HepG2 (cell line): ENCODE data around the gene ZNF655. TPM values are rescaled to one million over a fixed set of nuclear protein-coding genes. Genes with fewer than 3 reads are reported as not detected.
A peak's percentile ranks its signal among the peaks of the same experiment; 100 is the strongest.

Experiments used
- AGO1 ChIP-seq: fragments of 200-400 bp; formaldehyde crosslinking; IDR thresholded peaks from 2 replicates; pipeline ENCODE4 v1.6.1; 2017; ENCODE audit warnings: mild to moderate bottlenecking, low read depth, low read length, moderate library complexity; ENCODE audit not compliant: poor library complexity, severe bottlenecking
- ATF7-NPFF ChIP-seq: sonication (generic); formaldehyde crosslinking; IDR thresholded peaks from 2 replicates; pipeline ENCODE4 v1.8.1; 2023; ENCODE audit warnings: mild to moderate bottlenecking, low read depth, missing genetic modification reagents, moderate library complexity
- CEBPB ChIP-seq: IDR thresholded peaks from 2 replicates; pipeline ENCODE4 v1.6.1; 2011; ENCODE audit warnings: low read depth, low read length, improper control_type of control experiment, borderline replicate concordance
- FLYWCH1 ChIP-seq: sonication (generic); formaldehyde crosslinking; IDR thresholded peaks from 2 replicates; pipeline ENCODE4 v1.8.1; 2023; ENCODE audit warnings: mild to moderate bottlenecking, missing genetic modification reagents
- GFI1 ChIP-seq: sonication (generic); formaldehyde crosslinking; IDR thresholded peaks from 2 replicates; pipeline ENCODE4 v1.5.0; 2020; ENCODE audit warnings: missing genetic modification reagents, mild to moderate bottlenecking, borderline replicate concordance
- IKZF4 ChIP-seq: sonication (generic); formaldehyde crosslinking; IDR thresholded peaks from 2 replicates; pipeline ENCODE4 v1.5.1; 2020; ENCODE audit warnings: borderline replicate concordance, mild to moderate bottlenecking, low read depth, missing genetic modification reagents; ENCODE audit errors: not compliant biosample characterization
- KMT2A ChIP-seq: sonication (generic); formaldehyde crosslinking; IDR thresholded peaks from 2 replicates; pipeline ENCODE4 v1.4.0; 2020; ENCODE audit warnings: missing genetic modification reagents
- LCORL ChIP-seq, 2 experiments: fragments of 450-650 bp in 1 of 2; sonication (generic) in 1 of 2; formaldehyde crosslinking in 1 of 2; IDR thresholded peaks; 2 replicates each; pipeline versions ENCODE4 v1.5.0 to v1.6.1; 2017 to 2020; ENCODE audit warnings: antibody characterized with exemption in 1 of 2, missing genetic modification reagents in 1 of 2
- MNT ChIP-seq: fragments of 450-650 bp; IDR thresholded peaks from 2 replicates; pipeline ENCODE4 v1.6.1; 2016
- PCBP1 ChIP-seq: fragments of 200-400 bp; formaldehyde crosslinking; IDR thresholded peaks from 2 replicates; pipeline ENCODE4 v1.6.1; 2017; ENCODE audit warnings: mild to moderate bottlenecking, low read depth, low read length, borderline replicate concordance
- PLRG1 ChIP-seq: fragments of 450-650 bp; conservative IDR thresholded peaks from 2 replicates; pipeline ENCODE4 v1.6.1; 2016
- RBFOX2 ChIP-seq: fragments of 200-400 bp; formaldehyde crosslinking; IDR thresholded peaks from 2 replicates; pipeline ENCODE4 v1.6.1; 2017; ENCODE audit warnings: low read depth, mild to moderate bottlenecking, low read length
- SP1 ChIP-seq, 2 experiments: fragments of 450-650 bp in 1 of 2; sonication (generic) in 1 of 2; formaldehyde crosslinking in 1 of 2; IDR thresholded peaks; 2 replicates each; pipeline versions ENCODE4 v1.4.0 to v1.6.1; 2016 to 2020; ENCODE audit warnings: missing genetic modification reagents in 1 of 2
- TCF7 ChIP-seq: sonication (generic); IDR thresholded peaks from 2 replicates; pipeline ENCODE4 v1.6.1; 2016; ENCODE audit warnings: antibody characterized with exemption, low read depth
- ZBTB7A ChIP-seq: sonication (generic); formaldehyde crosslinking; IDR thresholded peaks from 2 replicates; pipeline ENCODE4 v1.8.0; 2022; ENCODE audit warnings: mild to moderate bottlenecking, missing genetic modification reagents
- ZKSCAN1 ChIP-seq: fragments of 150-350 bp; IDR thresholded peaks from 2 replicates; pipeline ENCODE4 v1.6.1; 2014; ENCODE audit warnings: low read length
- ZNF431 ChIP-seq: sonication (generic); formaldehyde crosslinking; IDR thresholded peaks from 2 replicates; pipeline ENCODE4 v1.9.0; 2022; ENCODE audit warnings: missing genetic modification reagents, low read depth, mild to moderate bottlenecking, borderline replicate concordance
- polyA plus RNA-seq, 8 experiments: library from polyadenylated mRNA; depleted of rRNA in 3 of 8; stranded (reverse) in 7 of 8; unstranded in 1 of 8; fragments of >200 nt; fragmentation: Illumina TruSeq in 4 of 8; extraction: Trizol in 4 of 8; gene quantifications; 2 replicates each; pipeline versions ENCODE4 v1.2.1 to v1.2.3, GENCODE V29; 2011 to 2016; ENCODE audit warnings: low read depth in 4 of 8, missing spikeins in 1 of 8, mixed read lengths in 1 of 8; ENCODE audit not compliant: insufficient read depth in 1 of 8
- total RNA-seq, 5 experiments: library from RNA; depleted of rRNA; stranded (reverse); fragments of >200 nt; fragmentation: Illumina TruSeq; extraction: Trizol; gene quantifications; 2 replicates each; pipeline ENCODE4 v1.2.3, GENCODE V29; 2016; ENCODE audit warnings: low read depth in 1 of 5
- TF ChIP-seq, protein P1 (sequence below): sonication (generic); formaldehyde crosslinking; IDR thresholded peaks from 2 replicates; pipeline ENCODE4 v1.4.0; 2020; ENCODE audit warnings: missing genetic modification reagents, borderline replicate concordance
- TF ChIP-seq, protein P2 (sequence below): IDR thresholded peaks from 2 replicates; pipeline ENCODE4 v1.6.1; 2016
- TF ChIP-seq, protein P3 (sequence below): sonication (generic); formaldehyde crosslinking; IDR thresholded peaks from 2 replicates; pipeline ENCODE4 v1.9.0; 2021; ENCODE audit warnings: missing genetic modification reagents, borderline replicate concordance
- TF ChIP-seq, protein P4 (sequence below): IDR thresholded peaks from 2 replicates; pipeline ENCODE4 v1.6.1; 2016; ENCODE audit warnings: low read depth, control low read depth

ZNF655 gene
- total and polyA plus RNA-seq, 2 of the 13 experiments (the other 11 are each of a cell fraction or from before 2014, with no cell fraction given), result 53.4 to 75.6 TPM

GRCh38 chr7:99557940-99558305 is 519 bp upstream of the ZNF655 start (continued):
- TF ChIP-seq, protein P1, sequence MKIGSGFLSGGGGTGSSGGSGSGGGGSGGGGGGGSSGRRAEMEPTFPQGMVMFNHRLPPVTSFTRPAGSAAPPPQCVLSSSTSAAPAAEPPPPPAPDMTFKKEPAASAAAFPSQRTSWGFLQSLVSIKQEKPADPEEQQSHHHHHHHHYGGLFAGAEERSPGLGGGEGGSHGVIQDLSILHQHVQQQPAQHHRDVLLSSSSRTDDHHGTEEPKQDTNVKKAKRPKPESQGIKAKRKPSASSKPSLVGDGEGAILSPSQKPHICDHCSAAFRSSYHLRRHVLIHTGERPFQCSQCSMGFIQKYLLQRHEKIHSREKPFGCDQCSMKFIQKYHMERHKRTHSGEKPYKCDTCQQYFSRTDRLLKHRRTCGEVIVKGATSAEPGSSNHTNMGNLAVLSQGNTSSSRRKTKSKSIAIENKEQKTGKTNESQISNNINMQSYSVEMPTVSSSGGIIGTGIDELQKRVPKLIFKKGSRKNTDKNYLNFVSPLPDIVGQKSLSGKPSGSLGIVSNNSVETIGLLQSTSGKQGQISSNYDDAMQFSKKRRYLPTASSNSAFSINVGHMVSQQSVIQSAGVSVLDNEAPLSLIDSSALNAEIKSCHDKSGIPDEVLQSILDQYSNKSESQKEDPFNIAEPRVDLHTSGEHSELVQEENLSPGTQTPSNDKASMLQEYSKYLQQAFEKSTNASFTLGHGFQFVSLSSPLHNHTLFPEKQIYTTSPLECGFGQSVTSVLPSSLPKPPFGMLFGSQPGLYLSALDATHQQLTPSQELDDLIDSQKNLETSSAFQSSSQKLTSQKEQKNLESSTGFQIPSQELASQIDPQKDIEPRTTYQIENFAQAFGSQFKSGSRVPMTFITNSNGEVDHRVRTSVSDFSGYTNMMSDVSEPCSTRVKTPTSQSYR (CRISPR knock-in tag), result 0 out of 2 replicates have a peak, but pooled peaks have one; percentile 7
- TF ChIP-seq, protein P2, sequence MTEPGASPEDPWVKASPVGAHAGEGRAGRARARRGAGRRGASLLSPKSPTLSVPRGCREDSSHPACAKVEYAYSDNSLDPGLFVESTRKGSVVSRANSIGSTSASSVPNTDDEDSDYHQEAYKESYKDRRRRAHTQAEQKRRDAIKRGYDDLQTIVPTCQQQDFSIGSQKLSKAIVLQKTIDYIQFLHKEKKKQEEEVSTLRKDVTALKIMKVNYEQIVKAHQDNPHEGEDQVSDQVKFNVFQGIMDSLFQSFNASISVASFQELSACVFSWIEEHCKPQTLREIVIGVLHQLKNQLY (CRISPR knock-in tag), result 0 out of 2 replicates have a peak, but pooled peaks have one; percentile 16
- TF ChIP-seq, protein P3, sequence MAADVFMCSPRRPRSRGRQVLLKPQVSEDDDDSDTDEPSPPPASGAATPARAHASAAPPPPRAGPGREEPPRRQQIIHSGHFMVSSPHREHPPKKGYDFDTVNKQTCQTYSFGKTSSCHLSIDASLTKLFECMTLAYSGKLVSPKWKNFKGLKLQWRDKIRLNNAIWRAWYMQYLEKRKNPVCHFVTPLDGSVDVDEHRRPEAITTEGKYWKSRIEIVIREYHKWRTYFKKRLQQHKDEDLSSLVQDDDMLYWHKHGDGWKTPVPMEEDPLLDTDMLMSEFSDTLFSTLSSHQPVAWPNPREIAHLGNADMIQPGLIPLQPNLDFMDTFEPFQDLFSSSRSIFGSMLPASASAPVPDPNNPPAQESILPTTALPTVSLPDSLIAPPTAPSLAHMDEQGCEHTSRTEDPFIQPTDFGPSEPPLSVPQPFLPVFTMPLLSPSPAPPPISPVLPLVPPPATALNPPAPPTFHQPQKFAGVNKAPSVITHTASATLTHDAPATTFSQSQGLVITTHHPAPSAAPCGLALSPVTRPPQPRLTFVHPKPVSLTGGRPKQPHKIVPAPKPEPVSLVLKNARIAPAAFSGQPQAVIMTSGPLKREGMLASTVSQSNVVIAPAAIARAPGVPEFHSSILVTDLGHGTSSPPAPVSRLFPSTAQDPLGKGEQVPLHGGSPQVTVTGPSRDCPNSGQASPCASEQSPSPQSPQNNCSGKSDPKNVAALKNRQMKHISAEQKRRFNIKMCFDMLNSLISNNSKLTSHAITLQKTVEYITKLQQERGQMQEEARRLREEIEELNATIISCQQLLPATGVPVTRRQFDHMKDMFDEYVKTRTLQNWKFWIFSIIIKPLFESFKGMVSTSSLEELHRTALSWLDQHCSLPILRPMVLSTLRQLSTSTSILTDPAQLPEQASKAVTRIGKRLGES (CRISPR knock-in tag), result no peak
- TF ChIP-seq ZKSCAN1 (no peak), PCBP1 (no peak), CEBPB (no peak), TCF7 (no peak), LCORL (IDR thresholded peaks at IDR 0.05) (no peak), LCORL (CRISPR knock-in tag; IDR thresholded peaks at IDR 0.05) (0 out of 2 replicates have a peak, but pooled peaks have one; percentile 11), FLYWCH1 (CRISPR knock-in tag) (no peak), ZBTB7A (no peak), AGO1 (no peak), ZNF431 (CRISPR knock-in tag) (no peak), KMT2A (CRISPR knock-in tag) (no peak), ATF7-NPFF (0 out of 2 replicates have a peak, but pooled peaks have one; percentile 60), RBFOX2 (no peak), PLRG1 (no peak), MNT (no peak), GFI1 (CRISPR knock-in tag) (0 out of 2 replicates have a peak, but pooled peaks have one; percentile 6), SP1 (IDR thresholded peaks at IDR 0.05) (no peak), SP1 (CRISPR knock-in tag; IDR thresholded peaks at IDR 0.05) (no peak), IKZF4 (CRISPR knock-in tag) (peak; percentile 9)
- TF ChIP-seq, protein P4, sequence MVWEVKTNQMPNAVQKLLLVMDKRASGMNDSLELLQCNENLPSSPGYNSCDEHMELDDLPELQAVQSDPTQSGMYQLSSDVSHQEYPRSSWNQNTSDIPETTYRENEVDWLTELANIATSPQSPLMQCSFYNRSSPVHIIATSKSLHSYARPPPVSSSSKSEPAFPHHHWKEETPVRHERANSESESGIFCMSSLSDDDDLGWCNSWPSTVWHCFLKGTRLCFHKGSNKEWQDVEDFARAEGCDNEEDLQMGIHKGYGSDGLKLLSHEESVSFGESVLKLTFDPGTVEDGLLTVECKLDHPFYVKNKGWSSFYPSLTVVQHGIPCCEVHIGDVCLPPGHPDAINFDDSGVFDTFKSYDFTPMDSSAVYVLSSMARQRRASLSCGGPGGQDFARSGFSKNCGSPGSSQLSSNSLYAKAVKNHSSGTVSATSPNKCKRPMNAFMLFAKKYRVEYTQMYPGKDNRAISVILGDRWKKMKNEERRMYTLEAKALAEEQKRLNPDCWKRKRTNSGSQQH (CRISPR knock-in tag), result no peak
